B cell (primary cell): Measurements from ENCODE around the gene MYF5.

Source experiments
- EZH2 ChIP-seq: IDR thresholded peaks from 2 replicates; pipeline ENCODE4 v1.6.1; 2012; ENCODE audit warnings: borderline replicate concordance, low read depth, mild to moderate bottlenecking, moderate library complexity, low read length; ENCODE audit not compliant: insufficient read depth, poor library complexity, severe bottlenecking
- TF ChIP-seq, protein P1 (sequence below): fragments of 200-600 bp; IDR thresholded peaks from one replicate; pipeline ENCODE4 v1.8.0; 2022; ENCODE audit warnings: antibody characterized with exemption, mild to moderate bottlenecking

- TF ChIP-seq EZH2 = no peak
- TF ChIP-seq, protein P1, sequence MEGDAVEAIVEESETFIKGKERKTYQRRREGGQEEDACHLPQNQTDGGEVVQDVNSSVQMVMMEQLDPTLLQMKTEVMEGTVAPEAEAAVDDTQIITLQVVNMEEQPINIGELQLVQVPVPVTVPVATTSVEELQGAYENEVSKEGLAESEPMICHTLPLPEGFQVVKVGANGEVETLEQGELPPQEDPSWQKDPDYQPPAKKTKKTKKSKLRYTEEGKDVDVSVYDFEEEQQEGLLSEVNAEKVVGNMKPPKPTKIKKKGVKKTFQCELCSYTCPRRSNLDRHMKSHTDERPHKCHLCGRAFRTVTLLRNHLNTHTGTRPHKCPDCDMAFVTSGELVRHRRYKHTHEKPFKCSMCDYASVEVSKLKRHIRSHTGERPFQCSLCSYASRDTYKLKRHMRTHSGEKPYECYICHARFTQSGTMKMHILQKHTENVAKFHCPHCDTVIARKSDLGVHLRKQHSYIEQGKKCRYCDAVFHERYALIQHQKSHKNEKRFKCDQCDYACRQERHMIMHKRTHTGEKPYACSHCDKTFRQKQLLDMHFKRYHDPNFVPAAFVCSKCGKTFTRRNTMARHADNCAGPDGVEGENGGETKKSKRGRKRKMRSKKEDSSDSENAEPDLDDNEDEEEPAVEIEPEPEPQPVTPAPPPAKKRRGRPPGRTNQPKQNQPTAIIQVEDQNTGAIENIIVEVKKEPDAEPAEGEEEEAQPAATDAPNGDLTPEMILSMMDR = no peak
Measured at GRCh38 chr12:80698847-80699542, 17.7 kb upstream of the MYF5 start.
